Measurements from ENCODE around the gene CCDC149.

DNA sequence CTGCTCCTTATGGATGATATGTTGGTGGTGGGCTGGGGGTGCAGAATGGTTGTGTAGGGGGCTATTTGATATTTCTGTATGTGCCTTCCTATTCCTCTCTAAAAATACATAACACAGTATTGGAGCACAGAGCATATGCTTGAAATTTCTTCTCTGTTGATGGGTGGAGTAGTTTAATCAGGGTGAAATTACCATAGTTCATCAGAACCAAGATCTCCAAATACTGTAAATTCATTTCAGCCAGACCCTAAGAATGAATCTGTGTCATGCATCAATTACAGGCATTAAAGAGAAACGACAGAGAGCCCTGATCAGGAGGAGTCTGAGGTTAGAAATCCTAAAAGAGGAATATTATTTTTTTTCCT is 25.1 kb upstream of the CCDC149 start:
- TF ChIP-seq EZH2 (IDR thresholded peaks at IDR 0.05) (no peak), FOXP2 (optimal IDR thresholded peaks at IDR 0.05; ENCODE audit: control extremely low read depth, extremely low read length, insufficient read depth) (no peak)

Measured in SK-N-MC (cell line).